Measurements from ENCODE around the gene LMF1. TPM values are rescaled to one million over a fixed set of nuclear protein-coding genes. Genes with fewer than 3 reads are reported as not detected.

The LMF1 gene
- total RNA-seq, 1 experiment from 2014 or later: 13.5 TPM

- Histone ChIP-seq H3K27ac (ENCODE audit: low read length) (no peak overlapping the region), H2AFZ (ENCODE audit: low read length) (no peak overlapping the region), H3K9ac (ENCODE audit: low read length) (no peak overlapping the region), H3K4me2 (ENCODE audit: low read length) (no peak overlapping the region), H3K79me2 (ENCODE audit: low read length) (no peaks in the 10 kb centered on the region), H3K4me3 (ENCODE audit: low read length) (no peak overlapping the region), H3K36me3 (ENCODE audit: low read depth, low read length) (no peaks in the 10 kb centered on the region), H3K27me3 (ENCODE audit: low read length) (no peaks in the 10 kb centered on the region), H3K9me2 (replicated peaks; ENCODE audit: low read length) (no peaks in the 10 kb centered on the region), H3K9me3 (ENCODE audit: low read length) (no peaks in the 10 kb centered on the region), H3F3A (ENCODE audit: low read length, unreplicated experiment) (no peaks in the 10 kb centered on the region), H3K4me1 (ENCODE audit: insufficient read depth, low read length) (no peaks in the 10 kb centered on the region), H4K20me1 (ENCODE audit: low read length) (no peaks in the 10 kb centered on the region)
- POLR2A ChIA-PET (ENCODE audit: unreplicated experiment): no interaction called here
- CTCF ChIA-PET: no interaction called here
- DNase-seq (no peak), ATAC-seq (no peak)
- BruUV-seq (replicated peaks): no TSS peak
- TF ChIP-seq EZH2phosphoT487 (IDR thresholded peaks at IDR 0.05; ENCODE audit: borderline replicate concordance, low read length): no peak
- no peak for TF ChIP-seq CTCF (conservative IDR thresholded peaks at IDR 0.05; ENCODE audit: low read depth, low read length)
- TF ChIP-seq EZH2 (IDR thresholded peaks at IDR 0.05; ENCODE audit: low read length, unreplicated experiment): no peak
- intact Hi-C loops (cut with micrococcal nuclease): no loop called here
Observed at GRCh38 chr16:870856-871561, 99.8 kb downstream of the LMF1 start.

DNA sequence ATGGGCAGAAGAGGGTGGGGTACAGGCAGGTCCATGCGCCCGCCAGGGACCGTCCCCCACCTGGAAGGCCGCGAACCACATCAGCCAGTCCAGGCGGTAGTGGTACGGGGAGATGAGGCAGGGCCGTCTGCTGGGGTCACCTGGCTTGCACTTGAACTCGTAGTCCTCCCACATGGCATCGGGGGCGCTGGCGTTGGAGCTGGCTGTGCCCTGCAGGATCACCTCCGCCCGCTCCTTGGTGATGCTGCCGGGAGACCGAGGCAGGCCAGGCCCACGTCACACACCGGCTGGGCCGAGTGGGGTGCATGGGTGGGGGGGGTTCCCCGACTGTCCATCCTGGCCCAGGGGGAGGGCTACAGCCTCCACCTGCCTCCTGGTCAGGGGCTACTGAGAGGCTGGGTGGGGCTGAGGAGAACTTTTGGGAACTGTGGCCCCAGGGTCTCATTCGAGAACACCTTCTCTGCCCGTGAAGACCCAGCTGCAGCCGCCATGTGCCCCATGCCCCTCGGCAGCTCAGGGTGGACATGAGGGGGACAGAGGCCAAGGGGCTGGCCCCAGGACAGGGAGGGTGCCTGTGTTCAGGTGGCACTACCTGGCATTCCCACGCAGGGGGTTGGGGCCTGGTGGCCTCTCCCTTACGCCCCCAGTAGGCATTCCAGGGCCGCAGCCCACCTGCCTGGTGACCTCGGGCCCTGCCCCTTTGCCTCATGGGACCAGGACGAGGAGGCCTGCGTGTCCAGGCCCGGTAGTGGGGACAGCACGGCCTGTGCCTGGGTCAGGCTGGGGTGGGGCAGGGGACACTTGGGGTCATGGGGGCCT is 100.8 kb downstream of the LMF1 start:
- intact Hi-C loops (cut with micrococcal nuclease): no loop called here
- no peaks in the 10 kb centered on the region for H3K9me3 ChIP-seq (ENCODE audit: low read length)
- H3K27me3 ChIP-seq (ENCODE audit: low read length): no peaks in the 10 kb centered on the region
- no peaks in the 10 kb centered on the region for H3F3A ChIP-seq (ENCODE audit: low read length, unreplicated experiment)
- no peaks in the 10 kb centered on the region for H3K36me3 ChIP-seq (ENCODE audit: low read depth, low read length)
- H3K27ac ChIP-seq (ENCODE audit: low read length): no peak overlapping the region
- no peak overlapping the region for H3K4me2 ChIP-seq (ENCODE audit: low read length)
- H4K20me1 ChIP-seq (ENCODE audit: low read length): no peaks in the 10 kb centered on the region
- no peak for TF ChIP-seq EZH2 (IDR thresholded peaks at IDR 0.05; ENCODE audit: low read length, unreplicated experiment)
- no peak for TF ChIP-seq CTCF (conservative IDR thresholded peaks at IDR 0.05; ENCODE audit: low read depth, low read length)
- no peak for TF ChIP-seq EZH2phosphoT487 (IDR thresholded peaks at IDR 0.05; ENCODE audit: borderline replicate concordance, low read length)
- H3K79me2 ChIP-seq (ENCODE audit: low read length): no peaks in the 10 kb centered on the region
- H3K4me1 ChIP-seq (ENCODE audit: insufficient read depth, low read length): no peaks in the 10 kb centered on the region
- BruUV-seq (replicated peaks): no TSS peak
- no peaks in the 10 kb centered on the region for H3K9me2 ChIP-seq (replicated peaks; ENCODE audit: low read length)
- ATAC-seq: no peak
- no peak overlapping the region for H3K4me3 ChIP-seq (ENCODE audit: low read length)
- H3K9ac ChIP-seq (ENCODE audit: low read length): no peak overlapping the region
- no peak for DNase-seq
- H2AFZ ChIP-seq (ENCODE audit: low read length): no peak overlapping the region
- ChIA-PET CTCF (no interaction called here), POLR2A (ENCODE audit: unreplicated experiment) (no interaction called here)
